AG10803 (cell line): ENCODE results near the gene ANKRD9.

Source experiments
- DNase-seq: peaks from one replicate; pipeline ENCODE4 v3.0.0; 2010; ENCODE audit warnings: low read depth
- H3K4me3 ChIP-seq: 2 replicates; pipeline ENCODE4 v1.5.1; 2011; ENCODE audit warnings: mild to moderate bottlenecking, low read length, control low read depth
- TF ChIP-seq, protein P1 (sequence below): conservative IDR thresholded peaks from 2 replicates; pipeline ENCODE4 v1.5.1; 2011; ENCODE audit warnings: mild to moderate bottlenecking, low read length, control low read depth, inconsistent platforms

The ANKRD9 gene

DNA sequence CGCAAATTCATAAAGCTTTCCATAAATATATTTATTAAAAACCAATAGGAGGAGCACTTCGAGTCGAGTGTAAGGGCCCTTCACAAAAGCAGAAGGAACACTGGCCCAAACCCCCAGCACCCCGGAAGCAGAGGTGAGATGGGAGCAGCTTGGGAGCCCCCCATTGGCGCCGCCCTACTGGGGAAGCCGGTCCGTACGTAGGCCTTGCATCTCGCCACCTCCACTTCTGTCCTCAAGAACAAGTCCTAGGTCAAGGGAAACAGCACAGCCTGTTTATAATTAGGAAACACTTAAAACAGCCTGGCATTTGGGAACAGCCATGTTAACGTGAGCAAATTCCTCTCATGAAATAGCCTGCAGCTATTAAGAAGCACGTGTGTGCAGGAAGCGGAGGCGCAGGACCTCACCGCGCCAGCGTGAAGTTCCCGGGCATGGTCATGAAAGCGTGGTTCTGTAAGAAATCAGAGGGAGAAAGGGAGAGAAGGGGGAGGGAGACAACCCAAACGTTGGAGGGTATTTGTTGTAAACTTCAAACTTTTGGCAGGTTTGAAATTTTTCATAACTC lies 7.7 kb downstream of the ANKRD9 start:
- DNase-seq = no peak
- no peak overlapping the region for H3K4me3 ChIP-seq
- TF ChIP-seq, protein P1, sequence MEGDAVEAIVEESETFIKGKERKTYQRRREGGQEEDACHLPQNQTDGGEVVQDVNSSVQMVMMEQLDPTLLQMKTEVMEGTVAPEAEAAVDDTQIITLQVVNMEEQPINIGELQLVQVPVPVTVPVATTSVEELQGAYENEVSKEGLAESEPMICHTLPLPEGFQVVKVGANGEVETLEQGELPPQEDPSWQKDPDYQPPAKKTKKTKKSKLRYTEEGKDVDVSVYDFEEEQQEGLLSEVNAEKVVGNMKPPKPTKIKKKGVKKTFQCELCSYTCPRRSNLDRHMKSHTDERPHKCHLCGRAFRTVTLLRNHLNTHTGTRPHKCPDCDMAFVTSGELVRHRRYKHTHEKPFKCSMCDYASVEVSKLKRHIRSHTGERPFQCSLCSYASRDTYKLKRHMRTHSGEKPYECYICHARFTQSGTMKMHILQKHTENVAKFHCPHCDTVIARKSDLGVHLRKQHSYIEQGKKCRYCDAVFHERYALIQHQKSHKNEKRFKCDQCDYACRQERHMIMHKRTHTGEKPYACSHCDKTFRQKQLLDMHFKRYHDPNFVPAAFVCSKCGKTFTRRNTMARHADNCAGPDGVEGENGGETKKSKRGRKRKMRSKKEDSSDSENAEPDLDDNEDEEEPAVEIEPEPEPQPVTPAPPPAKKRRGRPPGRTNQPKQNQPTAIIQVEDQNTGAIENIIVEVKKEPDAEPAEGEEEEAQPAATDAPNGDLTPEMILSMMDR = no peak

DNA sequence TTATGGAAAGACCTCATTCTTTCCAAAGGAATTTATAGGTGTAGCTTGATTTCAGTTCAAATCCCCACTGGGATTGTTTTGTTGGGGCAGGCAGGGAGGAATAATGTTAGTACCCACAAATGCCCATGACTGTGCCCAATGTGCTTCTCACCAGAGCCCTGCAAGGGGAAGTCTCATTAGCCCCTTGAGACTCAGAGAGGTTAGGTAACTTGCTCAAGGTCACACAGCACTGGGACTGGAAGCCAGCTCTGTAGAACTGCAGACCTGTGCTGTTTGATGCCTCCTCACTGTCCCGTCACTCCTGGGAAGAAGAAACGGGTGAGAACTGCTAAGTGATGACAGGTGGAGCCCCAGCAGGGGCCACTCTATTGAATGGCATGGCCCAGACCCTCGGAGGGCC lies 8.9 kb downstream of the ANKRD9 start:
- no peak overlapping the region for H3K4me3 ChIP-seq
- no peak for DNase-seq
- TF ChIP-seq, protein P1 = no peak

DNA sequence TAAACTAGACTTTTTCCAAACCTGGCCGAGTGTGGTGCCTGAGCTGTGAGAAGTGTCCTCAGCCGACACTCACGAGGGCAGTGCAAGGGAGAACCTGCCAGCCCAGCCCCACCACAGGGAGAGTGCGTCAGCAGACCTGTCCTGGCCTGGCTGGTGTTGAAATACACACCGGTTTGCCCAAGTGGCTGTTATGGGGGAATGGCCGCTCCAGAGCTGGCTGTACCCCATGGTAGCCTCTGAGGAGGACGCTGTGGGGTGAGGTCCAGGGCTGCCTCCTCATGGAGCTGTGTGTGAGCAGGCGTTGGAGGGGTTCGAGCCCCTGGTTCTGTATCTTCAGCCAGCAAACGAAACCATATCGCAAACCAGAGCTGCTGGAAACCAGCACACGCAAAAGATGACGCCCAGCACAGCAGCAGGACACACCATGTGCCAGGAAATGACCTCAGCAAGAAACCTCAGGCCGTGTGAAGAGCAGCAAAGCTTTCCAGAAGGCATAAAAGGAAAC lies 9.4 kb downstream of the ANKRD9 start:
- TF ChIP-seq, protein P1 = no peak
- DNase-seq = peak; percentile 86
- H3K4me3 ChIP-seq = no peak overlapping the region

GRCh38 chr14:102499401-102500157 lies 10.0 kb downstream of the ANKRD9 start:
- H3K4me3 ChIP-seq = no peak overlapping the region
- no peak for DNase-seq
- TF ChIP-seq, protein P1 = no peak

DNA sequence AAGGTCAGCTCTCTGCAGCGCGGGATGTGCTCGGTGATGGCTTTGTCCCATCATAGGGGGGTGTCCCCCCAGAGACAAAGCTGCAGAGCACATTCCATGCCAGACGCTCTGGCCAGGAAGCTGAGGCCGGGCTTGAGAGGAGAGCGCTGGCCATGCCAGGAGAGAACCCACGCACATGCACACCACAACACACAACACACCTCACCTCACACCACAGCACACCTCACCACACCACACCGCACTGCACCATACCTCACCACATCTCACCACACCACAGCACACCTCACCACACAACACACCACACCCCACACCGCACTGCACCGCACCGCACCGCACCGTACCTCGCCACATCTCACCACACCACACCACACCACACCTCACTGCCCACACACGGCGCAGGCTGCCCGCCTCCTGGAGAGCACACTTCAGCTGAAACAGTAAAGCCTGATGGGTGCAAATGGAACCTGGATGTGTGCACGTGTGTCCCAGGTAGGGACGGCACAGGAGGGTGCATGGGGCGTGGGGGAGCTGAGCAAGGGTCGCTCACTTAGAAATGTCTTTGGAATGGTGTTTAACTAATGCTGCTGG lies 10.8 kb downstream of the ANKRD9 start:
- no peak for DNase-seq
- TF ChIP-seq, protein P1 = no peak
- no peak overlapping the region for H3K4me3 ChIP-seq

DNA sequence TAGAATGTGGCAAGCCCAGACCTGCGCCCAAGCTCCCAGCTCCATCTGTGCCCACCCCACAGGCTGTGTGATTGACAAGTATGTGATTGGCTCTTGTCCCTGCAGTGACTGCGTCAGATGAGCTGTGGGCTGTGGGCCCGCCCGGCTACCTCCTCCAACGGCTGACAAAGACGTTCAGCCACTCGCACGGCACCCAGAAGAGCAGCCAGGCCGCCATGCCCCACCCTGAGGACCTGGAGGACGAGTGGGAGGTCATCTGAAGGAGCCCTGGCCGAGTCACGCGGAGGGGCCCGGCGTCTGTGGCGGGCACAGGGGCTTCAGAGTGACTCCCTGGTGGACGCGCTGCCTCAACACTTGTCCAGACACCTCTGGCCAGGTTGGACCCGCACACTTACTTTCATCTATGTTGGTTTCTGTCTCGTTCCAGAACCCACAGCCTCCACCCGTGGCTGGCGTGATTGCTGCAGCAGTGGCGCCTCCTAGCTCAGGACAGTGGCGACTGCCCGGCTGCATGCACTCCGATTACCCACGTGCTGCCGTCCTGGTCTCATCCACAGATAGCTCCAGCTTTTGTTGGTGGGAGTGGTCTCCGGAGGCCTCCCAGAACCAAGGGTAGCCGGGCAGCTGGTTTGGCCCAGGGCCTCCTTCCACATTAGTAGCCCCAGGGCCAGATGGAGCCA lies 11.4 kb downstream of the ANKRD9 start:
- H3K4me3 ChIP-seq = no peak overlapping the region
- TF ChIP-seq, protein P1 = no peak
- DNase-seq = no peak
